Measurements from ENCODE around the gene GFRA1. TPM values are rescaled to one million over a fixed set of nuclear protein-coding genes. Genes with fewer than 3 reads are reported as not detected.

The GFRA1 gene
- total RNA-seq, 2 experiments from 2014 or later: not detected

DNA sequence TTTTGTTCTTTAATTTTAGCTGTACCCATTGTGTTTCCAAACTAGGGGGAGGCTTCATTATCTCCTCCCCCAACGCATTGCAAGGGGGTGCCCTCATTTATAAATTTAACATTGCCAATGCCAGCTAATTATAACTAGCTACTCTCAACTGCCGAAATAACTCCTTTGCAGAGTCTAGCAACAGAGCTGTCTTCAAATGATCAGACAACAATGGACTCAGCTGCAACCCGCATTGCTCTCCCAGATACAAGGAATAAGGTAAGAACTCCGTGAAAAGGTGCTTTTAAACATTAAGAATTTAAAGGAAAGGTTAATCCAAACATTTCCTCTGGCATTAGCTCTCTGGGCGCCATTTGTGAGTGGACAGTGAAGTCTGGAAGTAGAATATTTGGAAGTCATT lies 116.2 kb downstream of the GFRA1 start:
- intact Hi-C loops (cut with micrococcal nuclease; ENCODE audit: unreplicated experiment): no loop called here
- TF ChIP-seq EZH2phosphoT487 (IDR thresholded peaks at IDR 0.05; ENCODE audit: borderline replicate concordance, low read depth, low read length): no peak
- TF ChIP-seq, protein P1, sequence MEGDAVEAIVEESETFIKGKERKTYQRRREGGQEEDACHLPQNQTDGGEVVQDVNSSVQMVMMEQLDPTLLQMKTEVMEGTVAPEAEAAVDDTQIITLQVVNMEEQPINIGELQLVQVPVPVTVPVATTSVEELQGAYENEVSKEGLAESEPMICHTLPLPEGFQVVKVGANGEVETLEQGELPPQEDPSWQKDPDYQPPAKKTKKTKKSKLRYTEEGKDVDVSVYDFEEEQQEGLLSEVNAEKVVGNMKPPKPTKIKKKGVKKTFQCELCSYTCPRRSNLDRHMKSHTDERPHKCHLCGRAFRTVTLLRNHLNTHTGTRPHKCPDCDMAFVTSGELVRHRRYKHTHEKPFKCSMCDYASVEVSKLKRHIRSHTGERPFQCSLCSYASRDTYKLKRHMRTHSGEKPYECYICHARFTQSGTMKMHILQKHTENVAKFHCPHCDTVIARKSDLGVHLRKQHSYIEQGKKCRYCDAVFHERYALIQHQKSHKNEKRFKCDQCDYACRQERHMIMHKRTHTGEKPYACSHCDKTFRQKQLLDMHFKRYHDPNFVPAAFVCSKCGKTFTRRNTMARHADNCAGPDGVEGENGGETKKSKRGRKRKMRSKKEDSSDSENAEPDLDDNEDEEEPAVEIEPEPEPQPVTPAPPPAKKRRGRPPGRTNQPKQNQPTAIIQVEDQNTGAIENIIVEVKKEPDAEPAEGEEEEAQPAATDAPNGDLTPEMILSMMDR (conservative IDR thresholded peaks at IDR 0.05; ENCODE audit: low read length): no peak
- Histone ChIP-seq H3K36me3 (ENCODE audit: insufficient read depth, low read length) (no peaks in the 10 kb centered on the region), H3K4me3 (ENCODE audit: low read depth, low read length, poor library complexity, severe bottlenecking) (no peak overlapping the region), H3K4me1 (ENCODE audit: insufficient read depth, low read length, poor library complexity, severe bottlenecking) (no peaks in the 10 kb centered on the region), H4K20me1 (ENCODE audit: insufficient read depth, low read length) (no peaks in the 10 kb centered on the region), H3K4me2 (ENCODE audit: low read length) (no peak overlapping the region), H2AFZ (ENCODE audit: low read length) (no peak overlapping the region), H3K9me2 (ENCODE audit: insufficient read depth, low read length) (no peaks in the 10 kb centered on the region), H3K9me3 (ENCODE audit: low read length) (no peaks in the 10 kb centered on the region), H3K79me2 (ENCODE audit: insufficient read depth, low read depth, low read length) (no peaks in the 10 kb centered on the region), H3K27ac (ENCODE audit: low read depth, low read length, poor library complexity, severe bottlenecking) (no peak overlapping the region)
- DNase-seq (ENCODE audit: low spot score): no peak
- BruUV-seq (replicated peaks): no TSS peak
- ChIA-PET CTCF (ENCODE audit: unreplicated experiment) (no interaction called here), POLR2A (no interaction called here)

DNA sequence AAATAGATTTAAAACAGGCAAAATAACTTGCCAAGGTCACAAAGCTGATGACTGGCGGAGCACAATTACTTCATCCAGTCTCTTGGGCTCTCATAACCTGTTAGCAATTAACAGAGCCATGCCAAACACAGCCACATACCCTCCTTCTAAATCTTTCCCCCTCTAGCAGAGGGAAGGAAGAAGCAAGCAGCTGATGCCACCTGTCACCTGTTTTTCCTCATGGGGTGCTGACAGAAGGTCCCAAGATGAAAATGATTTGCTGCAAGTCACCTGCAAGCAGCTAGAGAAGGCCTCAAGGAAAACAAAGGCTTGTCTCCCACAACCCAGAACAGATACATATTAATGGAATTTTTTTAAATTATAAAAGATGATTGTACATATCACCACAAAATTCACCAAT lies 117.8 kb downstream of the GFRA1 start:
- no peaks in the 10 kb centered on the region for H3K79me2 ChIP-seq (ENCODE audit: insufficient read depth, low read depth, low read length)
- no peak overlapping the region for H3K27ac ChIP-seq (ENCODE audit: low read depth, low read length, poor library complexity, severe bottlenecking)
- H3K4me3 ChIP-seq (ENCODE audit: low read depth, low read length, poor library complexity, severe bottlenecking): no peak overlapping the region
- no TSS peak for BruUV-seq (replicated peaks)
- TF ChIP-seq, protein P1 (conservative IDR thresholded peaks at IDR 0.05; ENCODE audit: low read length): no peak
- no peak for TF ChIP-seq EZH2phosphoT487 (IDR thresholded peaks at IDR 0.05; ENCODE audit: borderline replicate concordance, low read depth, low read length)
- H4K20me1 ChIP-seq (ENCODE audit: insufficient read depth, low read length): no peaks in the 10 kb centered on the region
- H3K4me1 ChIP-seq (ENCODE audit: insufficient read depth, low read length, poor library complexity, severe bottlenecking): no peaks in the 10 kb centered on the region
- POLR2A ChIA-PET: no interaction called here
- H3K9me2 ChIP-seq (ENCODE audit: insufficient read depth, low read length): no peaks in the 10 kb centered on the region
- DNase-seq (ENCODE audit: low spot score): no peak
- CTCF ChIA-PET (ENCODE audit: unreplicated experiment): no interaction called here
- no peaks in the 10 kb centered on the region for H3K9me3 ChIP-seq (ENCODE audit: low read length)
- H3K4me2 ChIP-seq (ENCODE audit: low read length): no peak overlapping the region
- H2AFZ ChIP-seq (ENCODE audit: low read length): no peak overlapping the region
- no peaks in the 10 kb centered on the region for H3K36me3 ChIP-seq (ENCODE audit: insufficient read depth, low read length)
- intact Hi-C loops (cut with micrococcal nuclease; ENCODE audit: unreplicated experiment): no loop called here

DNA sequence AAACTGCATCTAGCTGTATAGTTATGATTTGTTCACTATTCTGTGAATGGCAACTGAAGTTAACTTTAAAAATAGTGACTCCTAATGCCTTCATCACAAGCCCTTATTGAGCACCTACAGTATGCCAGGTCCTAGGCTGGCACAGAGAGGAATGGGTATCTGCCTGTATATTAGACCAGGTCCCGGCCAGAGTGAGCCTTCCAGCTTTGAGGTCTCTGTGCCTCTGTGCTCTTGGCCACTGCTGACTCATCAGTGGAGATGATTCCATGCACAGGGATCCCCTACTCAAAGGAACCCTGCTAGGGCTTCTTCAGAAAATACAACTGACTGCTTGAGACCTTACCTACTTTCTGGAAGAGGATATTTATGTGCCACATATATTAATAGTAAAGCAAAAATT lies 118.4 kb downstream of the GFRA1 start:
- BruUV-seq (replicated peaks): no TSS peak
- Histone ChIP-seq H3K27ac (ENCODE audit: low read depth, low read length, poor library complexity, severe bottlenecking) (no peak overlapping the region), H4K20me1 (ENCODE audit: insufficient read depth, low read length) (no peaks in the 10 kb centered on the region), H2AFZ (ENCODE audit: low read length) (no peak overlapping the region), H3K79me2 (ENCODE audit: insufficient read depth, low read depth, low read length) (no peaks in the 10 kb centered on the region), H3K36me3 (ENCODE audit: insufficient read depth, low read length) (no peaks in the 10 kb centered on the region), H3K4me2 (ENCODE audit: low read length) (no peak overlapping the region), H3K9me2 (ENCODE audit: insufficient read depth, low read length) (no peaks in the 10 kb centered on the region), H3K4me1 (ENCODE audit: insufficient read depth, low read length, poor library complexity, severe bottlenecking) (no peaks in the 10 kb centered on the region), H3K4me3 (ENCODE audit: low read depth, low read length, poor library complexity, severe bottlenecking) (no peak overlapping the region), H3K9me3 (ENCODE audit: low read length) (no peaks in the 10 kb centered on the region)
- intact Hi-C loops (cut with micrococcal nuclease; ENCODE audit: unreplicated experiment): no loop called here
- ChIA-PET CTCF (ENCODE audit: unreplicated experiment) (no interaction called here), POLR2A (no interaction called here)
- TF ChIP-seq, protein P1 (conservative IDR thresholded peaks at IDR 0.05; ENCODE audit: low read length): no peak
- TF ChIP-seq EZH2phosphoT487 (IDR thresholded peaks at IDR 0.05; ENCODE audit: borderline replicate concordance, low read depth, low read length): no peak
- no peak for DNase-seq (ENCODE audit: low spot score)
